Vagina (tissue), 2 donors: Measurements from ENCODE around the gene ZRANB1. TPM values are rescaled to one million over a fixed set of nuclear protein-coding genes. Genes with fewer than 3 reads are reported as not detected.

Experiments used
- DNase-seq, 2 donors: peaks; one replicate each; pipeline ENCODE4 v3.0.0-alpha.2; 2017; ENCODE audit errors: extremely low spot score in 2 of 2
- H3K27ac ChIP-seq: fragments of 200-600 bp; sonication (generic); one replicate; pipeline ENCODE4 v1.5.1; 2019
- H3K27me3 ChIP-seq: fragments of 200-600 bp; sonication (generic); one replicate; pipeline ENCODE4 v1.5.1; 2019
- H3K36me3 ChIP-seq, 2 donors: fragments of 200-600 bp; sonication (generic); one replicate each; pipeline ENCODE4 v1.5.1; 2017 to 2019
- H3K4me1 ChIP-seq: fragments of 200-600 bp; sonication (generic); one replicate; pipeline ENCODE4 v1.5.1; 2019
- H3K4me3 ChIP-seq, 2 donors: fragments of 200-600 bp; sonication (generic); 1 replicate in 1 of 2; 2 replicates in 1 of 2; pipeline ENCODE4 v1.5.1; 2016 to 2019
- H3K9me3 ChIP-seq: fragments of 200-600 bp; sonication (generic); one replicate; pipeline ENCODE4 v1.5.1; 2019
- CTCF ChIP-seq, 3 experiments: fragments of 450-650 bp in 2 of 3; fragments of 200-600 bp in 1 of 3; sonication (generic) in 1 of 3; IDR thresholded peaks; one replicate each; pipeline ENCODE4 v1.5.1; 2017 to 2019; ENCODE audit warnings: antibody characterized with exemption in 3 of 3, mild to moderate bottlenecking in 2 of 3, moderate library complexity in 2 of 3
- POLR2A ChIP-seq, 2 donors: fragments of 450-650 bp; IDR thresholded peaks; one replicate each; pipeline ENCODE4 v1.6.1; 2017; ENCODE audit warnings: antibody characterized with exemption in 2 of 2, mild to moderate bottlenecking in 2 of 2, moderate library complexity in 2 of 2
- POLR2AphosphoS5 ChIP-seq, 2 donors: sonication (generic); formaldehyde crosslinking; IDR thresholded peaks; one replicate each; pipeline ENCODE4 v1.9.0; 2017; ENCODE audit warnings: antibody characterized with exemption in 2 of 2, mild to moderate bottlenecking in 2 of 2, low read depth in 1 of 2; ENCODE audit not compliant: insufficient read depth in 1 of 2
- intact Hi-C: fragments of 100-400 bp; cut with DNase I; formaldehyde crosslinking; loops from one replicate; pipeline ENCODE4 v1.15.1; 2023
- total RNA-seq: library from RNA; depleted of rRNA; stranded (reverse); fragments of >200 nt; gene quantifications from one replicate; pipeline ENCODE4 v1.2.3, GENCODE V29; 2016

The ZRANB1 gene
- total RNA-seq, 1 donor from 2014 or later: 23.8 TPM

GRCh38 chr10:125033146-125033924 is 91.4 kb downstream of the ZRANB1 start:
- no peaks in the 10 kb centered on the region for H3K36me3 ChIP-seq
- H3K27me3 ChIP-seq: no peaks in the 10 kb centered on the region
- peak overlapping the region; percentile 6 for H3K27ac ChIP-seq
- no peaks in the 10 kb centered on the region for H3K9me3 ChIP-seq
- TF ChIP-seq CTCF (IDR thresholded peaks at IDR 0.05) (no peak), POLR2A (IDR thresholded peaks at IDR 0.05) (no peak), POLR2AphosphoS5 (IDR thresholded peaks at IDR 0.05; ENCODE audit: insufficient read depth in 1 of 2, low read depth in 1 of 2) (no peak)
- no peak for DNase-seq
- intact Hi-C loops: no loop called here
- no peak overlapping the region for H3K4me3 ChIP-seq
- H3K4me1 ChIP-seq: peaks cover 54% of the 10 kb centered on the region

- intact Hi-C loops: no loop called here
- H3K4me1 ChIP-seq: peaks cover 56% of the 10 kb centered on the region
- no peaks in the 10 kb centered on the region for H3K36me3 ChIP-seq
- H3K4me3 ChIP-seq: no peak overlapping the region
- H3K9me3 ChIP-seq: no peaks in the 10 kb centered on the region
- peak overlapping the region; percentile 25 for H3K27ac ChIP-seq
- no peak for DNase-seq
- H3K27me3 ChIP-seq: no peaks in the 10 kb centered on the region
- TF ChIP-seq POLR2A (IDR thresholded peaks at IDR 0.05) (no peak), POLR2AphosphoS5 (IDR thresholded peaks at IDR 0.05; ENCODE audit: insufficient read depth in 1 of 2, low read depth in 1 of 2) (no peak), CTCF (IDR thresholded peaks at IDR 0.05) (no peak)
These were observed 92.8 kb downstream of the ZRANB1 start for GRCh38 chr10:125034675-125035074.

GRCh38 chr10:125035136-125035535 is 93.2 kb downstream of the ZRANB1 start:
- Histone ChIP-seq H3K4me1 (peaks cover 55% of the 10 kb centered on the region), H3K27me3 (no peaks in the 10 kb centered on the region), H3K9me3 (no peaks in the 10 kb centered on the region), H3K36me3 (no peaks in the 10 kb centered on the region), H3K27ac (peak overlapping the region; percentile 56), H3K4me3 (peak overlapping the region in 1 of 2 donors; percentile 11)
- no peak for DNase-seq
- intact Hi-C loops: no loop called here
- TF ChIP-seq POLR2AphosphoS5 (IDR thresholded peaks at IDR 0.05; ENCODE audit: insufficient read depth in 1 of 2, low read depth in 1 of 2) (peak in 1 of 2 donors; percentile 38), POLR2A (IDR thresholded peaks at IDR 0.05) (no peak)

- H3K9me3 ChIP-seq: no peaks in the 10 kb centered on the region
- peak overlapping the region in 1 of 2 donors; percentile 11 for H3K4me3 ChIP-seq
- no peak for DNase-seq
- H3K27ac ChIP-seq: peak overlapping the region; percentile 56
- intact Hi-C loops: no loop called here
- no peaks in the 10 kb centered on the region for H3K36me3 ChIP-seq
- no peaks in the 10 kb centered on the region for H3K27me3 ChIP-seq
- peaks cover 49% of the 10 kb centered on the region for H3K4me1 ChIP-seq
- no peak for TF ChIP-seq CTCF (IDR thresholded peaks at IDR 0.05)
- no peak for TF ChIP-seq POLR2AphosphoS5 (IDR thresholded peaks at IDR 0.05; ENCODE audit: insufficient read depth in 1 of 2, low read depth in 1 of 2)
- TF ChIP-seq POLR2A (IDR thresholded peaks at IDR 0.05): no peak
These were observed 93.8 kb downstream of the ZRANB1 start for GRCh38 chr10:125035588-125036295.

- H3K36me3 ChIP-seq: no peaks in the 10 kb centered on the region
- H3K27me3 ChIP-seq: no peaks in the 10 kb centered on the region
- H3K9me3 ChIP-seq: no peaks in the 10 kb centered on the region
- no peak overlapping the region for H3K27ac ChIP-seq
- H3K4me1 ChIP-seq: peaks cover 46% of the 10 kb centered on the region
- H3K4me3 ChIP-seq: no peak overlapping the region
- DNase-seq: no peak
- TF ChIP-seq POLR2A (IDR thresholded peaks at IDR 0.05): no peak
- no peak for TF ChIP-seq POLR2AphosphoS5 (IDR thresholded peaks at IDR 0.05; ENCODE audit: insufficient read depth in 1 of 2, low read depth in 1 of 2)
- TF ChIP-seq CTCF (IDR thresholded peaks at IDR 0.05): no peak
- intact Hi-C loops: no loop called here
These were observed 95.4 kb downstream of the ZRANB1 start for GRCh38 chr10:125037145-125037877.
